SK-N-SH (cell line): ENCODE data around the gene B4GALNT4.

Source experiments
- FOXM1 ChIP-seq: IDR thresholded peaks from 2 replicates; pipeline ENCODE4 v1.4.0; 2012; ENCODE audit warnings: low read depth, mild to moderate bottlenecking
- REST ChIP-seq: IDR thresholded peaks from 2 replicates; pipeline ENCODE4 v1.6.1; 2012; ENCODE audit warnings: mild to moderate bottlenecking, low read depth, low read length, moderate library complexity

GRCh38 chr11:330694-331357 lies 38.5 kb upstream of the B4GALNT4 start:
- TF ChIP-seq REST (no peak), FOXM1 (no peak)
